Activated CD8-positive, alpha-beta T cell treated with anti-CD3 and anti-CD28 coated beads, Interleukin-2, amount 10 ng/mL, durations not matched to agents 7 days and 5 days (primary cell): ENCODE measurements around the gene SMCO1. TPM values are rescaled to one million over a fixed set of nuclear protein-coding genes. Genes with fewer than 3 reads are reported as not detected.
"Not testable (repeated sequence)": the region's sequence is repeated elsewhere in the genome, so short reads cannot be mapped to it uniquely, and the experiment has no call there.

Experiments
- ATAC-seq: fragments of 150-1000 bp; cut with Tn5 transposase; one replicate; pipeline ENCODE4 v1.10.0; 2021; ENCODE audit warnings: moderate library complexity
- CTCF ChIA-PET: fragments of 350-600 bp; sonication (Branson Sonifier 250); formaldehyde crosslinking; loops from one replicate; lab custom pipeline; 2021; ENCODE audit warnings: antibody characterized with exemption; lab: Charles Lee
- POLR2A ChIA-PET: fragments of 350-600 bp; sonication (Branson Sonifier 250); formaldehyde crosslinking; loops from one replicate; lab custom pipeline; 2021; ENCODE audit warnings: antibody characterized with exemption; lab: Charles Lee
- DNase-seq: peaks from one replicate; pipeline ENCODE4 v3.0.0-alpha.2; 2020
- H3K27ac Mint-ChIP-seq: one replicate; pipeline ENCODE4 v1.8.0; 2021; ENCODE audit warnings: mild to moderate bottlenecking, mixed read lengths
- H3K27me3 Mint-ChIP-seq: one replicate; pipeline ENCODE4 v1.8.0; 2021; ENCODE audit warnings: low read depth, mixed read lengths
- H3K36me3 Mint-ChIP-seq: one replicate; pipeline ENCODE4 v1.8.0; 2021; ENCODE audit warnings: low read depth, mixed read lengths
- H3K4me1 Mint-ChIP-seq: one replicate; pipeline ENCODE4 v1.8.0; 2021; ENCODE audit warnings: low read depth, mixed read lengths
- H3K4me3 Mint-ChIP-seq: one replicate; pipeline ENCODE4 v1.8.0; 2021; ENCODE audit warnings: mild to moderate bottlenecking, mixed read lengths
- H3K9me3 Mint-ChIP-seq: one replicate; pipeline ENCODE4 v1.8.0; 2022; ENCODE audit warnings: mixed read lengths; ENCODE audit not compliant: insufficient read depth
- total RNA-seq, 2 experiments: library from RNA; stranded (reverse); gene quantifications; one replicate each; pipeline ENCODE4 v1.2.3, GENCODE V29; 2021

The SMCO1 gene
- total RNA-seq, 2 experiments from 2014 or later = 0.13 TPM; not detected in 1

DNA sequence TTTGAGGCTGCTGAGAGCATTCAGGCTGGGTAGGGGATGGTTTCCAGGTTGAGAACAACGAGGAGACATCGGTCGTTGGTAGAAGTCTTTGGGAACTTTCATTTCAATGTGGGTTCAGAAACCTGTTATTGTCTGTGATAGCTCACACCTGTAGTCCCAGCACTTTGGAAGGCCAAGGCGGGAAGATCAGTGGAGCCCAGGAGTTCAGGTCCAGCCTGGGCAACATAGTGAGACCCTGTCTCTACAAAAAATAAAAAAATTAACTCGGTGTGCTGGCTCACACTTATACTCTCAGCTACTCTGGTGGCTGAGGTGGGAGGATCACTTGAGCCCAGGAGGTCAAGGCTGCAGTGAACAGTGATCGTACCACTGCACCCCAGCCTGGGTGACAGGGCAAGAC is 10.6 kb downstream of the SMCO1 start:
- Mint-ChIP-seq H3K4me1 (peaks cover 19% of the 10 kb centered on the region), H3K27me3 (peaks cover 11% of the 10 kb centered on the region), H3K36me3 (peaks cover 26% of the 10 kb centered on the region), H3K27ac (no peak overlapping the region), H3K4me3 (no peak overlapping the region), H3K9me3 (peaks cover 14% of the 10 kb centered on the region)
- ATAC-seq (no peak), DNase-seq (no peak)
- CTCF ChIA-PET = interaction anchor here (0.7 to 1.5 kb wide), 2 partner anchors 18 to 24 kb away, joined by 3 to 5 read pairs; no protein-coding TSS in a partner anchor
- POLR2A ChIA-PET = interaction anchor here (1.5 kb wide), 1 partner anchor 232 kb away, joined by 5 read pairs; no protein-coding TSS in a partner anchor

DNA sequence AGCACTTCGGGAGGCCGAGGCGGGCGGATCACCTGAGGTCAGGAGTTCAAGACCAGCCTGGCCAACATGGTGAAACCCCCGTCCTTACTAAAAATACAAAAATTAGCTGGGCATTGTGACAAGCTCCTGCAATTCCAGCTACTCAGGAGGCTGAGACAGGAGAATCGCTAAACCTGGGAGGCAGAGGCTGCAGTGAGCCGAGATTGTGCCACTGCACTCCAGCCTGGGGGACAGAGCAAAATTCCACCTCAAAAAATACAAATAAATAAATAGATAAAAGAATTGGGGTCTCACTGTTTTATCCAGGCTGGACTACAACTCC is 11.1 kb downstream of the SMCO1 start:
- peak overlapping the region; percentile 93 for H3K4me3 Mint-ChIP-seq
- ChIA-PET POLR2A (interaction anchor here (1.3 to 1.5 kb wide), 3 partner anchors 65 to 231 kb away, joined by 3 to 7 read pairs (median 5); partner anchors contain the start of genes FBXO45, UBXN7 and WDR53), CTCF (interaction anchor here (1.5 kb wide), 1 partner anchor 24 kb away, joined by 5 read pairs; no protein-coding TSS in a partner anchor)
- peaks cover 25% of the 10 kb centered on the region for H3K4me1 Mint-ChIP-seq
- DNase-seq, ATAC-seq: not testable (repeated sequence)
- peaks cover 31% of the 10 kb centered on the region for H3K36me3 Mint-ChIP-seq
- peak overlapping the region; percentile 95 for H3K27ac Mint-ChIP-seq
- H3K27me3 Mint-ChIP-seq = peaks cover 11% of the 10 kb centered on the region
- peaks cover 14% of the 10 kb centered on the region for H3K9me3 Mint-ChIP-seq

DNA sequence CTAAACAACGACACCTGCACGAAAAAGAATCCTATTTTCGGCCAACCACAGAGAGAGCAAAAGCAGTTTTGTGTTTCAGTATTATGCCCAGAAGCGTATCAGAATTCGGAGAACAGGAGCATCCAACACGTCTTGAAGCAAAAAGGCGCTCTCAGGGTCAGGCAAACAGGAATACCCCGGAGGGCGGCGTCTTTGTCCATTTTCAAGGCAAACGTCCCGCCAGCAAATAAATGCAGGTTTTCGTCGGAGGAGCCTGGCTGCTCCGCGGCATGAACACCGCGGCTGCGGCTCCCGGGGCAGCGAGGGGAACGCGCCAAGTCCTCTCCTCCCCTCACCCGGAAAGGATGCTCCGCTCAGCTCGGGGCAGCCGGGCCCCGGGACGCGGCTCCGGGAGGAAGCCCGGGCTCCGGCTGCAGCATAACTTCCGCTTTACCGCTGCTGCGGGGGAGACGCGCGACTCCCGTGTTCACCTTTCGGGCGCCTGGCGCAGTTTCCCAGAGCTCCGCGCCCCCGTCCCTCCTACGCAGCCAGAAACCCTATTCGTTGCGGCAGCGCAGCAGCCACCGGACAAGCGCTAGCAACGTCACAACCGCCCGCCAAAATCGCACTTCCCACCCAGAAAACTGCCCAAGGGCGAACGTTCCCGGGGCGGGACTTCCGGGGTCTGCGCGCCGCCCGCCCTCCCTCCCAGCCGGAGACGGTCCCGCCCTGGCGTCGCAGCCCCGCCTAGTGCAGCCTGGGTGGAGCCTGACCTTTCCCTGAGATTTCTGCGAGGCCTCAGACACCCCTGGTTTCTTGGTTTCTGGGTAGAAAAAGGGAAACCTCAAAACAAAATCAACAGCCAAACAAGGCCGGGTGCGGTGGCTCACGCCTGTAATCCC is 11.7 kb downstream of the SMCO1 start, which contains the start of gene RNF168:
Gene RNF168 (minus strand): TSS at position 573 of the 881 bp plus-strand sequence. CDS start 595 bp downstream, outside the sequence.
- peaks cover 14% of the 10 kb centered on the region for H3K9me3 Mint-ChIP-seq

DNA sequence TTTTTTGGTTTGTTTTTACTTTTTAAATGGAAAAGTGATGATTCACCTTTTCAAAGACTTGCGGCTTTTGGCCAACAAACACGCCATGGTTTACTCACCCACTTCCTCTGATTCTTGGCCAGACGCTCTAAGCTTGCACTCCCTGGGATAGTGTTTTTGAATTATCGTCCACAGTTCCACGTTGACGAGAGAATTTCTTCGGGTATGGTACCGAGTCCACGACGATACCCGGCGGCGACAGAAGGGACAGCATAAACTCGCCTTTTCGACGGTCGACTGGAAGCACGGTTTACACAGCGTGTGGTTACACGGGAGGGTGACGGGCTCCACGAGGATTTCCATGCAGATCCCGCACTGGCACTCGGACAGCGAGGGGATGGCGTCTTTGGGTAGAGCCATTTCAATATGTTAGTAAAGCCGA is 12.4 kb downstream of the SMCO1 start:
- Mint-ChIP-seq H3K4me3 (peak overlapping the region; percentile 93), H3K36me3 (peaks cover 41% of the 10 kb centered on the region), H3K27ac (peak overlapping the region; percentile 95), H3K9me3 (peaks cover 10% of the 10 kb centered on the region), H3K27me3 (peaks cover 8% of the 10 kb centered on the region), H3K4me1 (peaks cover 31% of the 10 kb centered on the region)
- ATAC-seq = peak; percentile 54
- POLR2A ChIA-PET = interaction anchor here (0.6 to 1.5 kb wide), 8 partner anchors 10 to 322 kb away, joined by 3 to 7 read pairs (median 4); partner anchors contain the start of genes DYNLT2B, FBXO45, UBXN7 and WDR53
- CTCF ChIA-PET = no interaction called here
- peak; percentile 82 for DNase-seq

More for the DNA sequence above, 11.7 kb downstream of the SMCO1 start, which contains the start of gene RNF168:
- H3K4me1 Mint-ChIP-seq = peaks cover 28% of the 10 kb centered on the region
- peaks cover 11% of the 10 kb centered on the region for H3K27me3 Mint-ChIP-seq
- ChIA-PET CTCF (interaction anchor here (1.5 kb wide), 1 partner anchor 25 kb away, joined by 5 read pairs; no protein-coding TSS in a partner anchor), POLR2A (interaction anchor here (0.6 to 1.5 kb wide), 9 partner anchors 11 to 706 kb away, joined by 3 to 7 read pairs (median 5); partner anchors contain the start of genes DYNLT2B, FBXO45, UBXN7 and WDR53)
- ATAC-seq (peak; percentile 85), DNase-seq (peak; percentile 95)
- H3K27ac Mint-ChIP-seq = peak within 1 kb of the TSS; percentile 95
- peak within 1 kb of the TSS; percentile 93 for H3K4me3 Mint-ChIP-seq
- H3K36me3 Mint-ChIP-seq = peaks cover 35% of the 10 kb centered on the region

DNA sequence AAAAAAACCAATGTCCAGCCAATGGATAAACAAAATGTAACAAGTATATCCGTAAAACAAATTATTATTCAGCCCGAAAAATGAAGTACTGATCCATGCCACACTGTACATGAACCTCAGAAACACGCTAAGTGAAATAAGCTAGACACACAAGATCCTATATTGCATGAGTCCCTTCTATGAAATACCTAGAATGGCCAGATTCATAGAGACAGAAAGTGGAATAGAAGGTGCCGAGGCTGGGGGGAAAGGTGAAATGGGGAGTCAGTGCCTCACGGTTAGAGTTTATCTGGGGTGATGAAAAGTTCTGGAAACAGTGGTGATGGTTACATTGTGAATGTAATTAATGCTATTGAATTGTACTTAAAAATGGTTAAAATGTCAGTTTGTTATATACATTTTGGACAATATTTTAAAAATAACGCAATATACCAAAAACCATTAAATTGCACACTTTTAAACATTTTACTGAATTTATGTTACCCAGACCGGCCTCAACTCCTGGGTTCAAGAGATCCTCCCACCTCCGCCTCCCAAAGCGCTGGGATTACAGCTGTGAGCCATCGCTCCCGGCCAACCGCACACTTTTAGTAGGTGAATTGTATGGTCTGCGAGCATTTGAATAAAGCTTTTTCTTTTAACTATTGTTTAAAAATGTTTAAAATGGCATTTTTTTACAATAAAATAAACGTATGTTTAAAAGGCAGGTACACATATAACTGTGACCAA is 13.7 kb downstream of the SMCO1 start:
- Mint-ChIP-seq H3K9me3 (peaks cover 3% of the 10 kb centered on the region), H3K4me3 (peak overlapping the region; percentile 93), H3K27ac (peak overlapping the region; percentile 67), H3K4me1 (peaks cover 35% of the 10 kb centered on the region), H3K36me3 (peaks cover 45% of the 10 kb centered on the region), H3K27me3 (peaks cover 4% of the 10 kb centered on the region)
- no peak for DNase-seq
- POLR2A ChIA-PET = interaction anchor here (0.6 to 1.5 kb wide), 2 partner anchors 18 to 391 kb away, joined by 4 to 5 read pairs; no protein-coding TSS in a partner anchor
- CTCF ChIA-PET = interaction anchor here (1.4 to 1.7 kb wide), 2 partner anchors 27 to 44 kb away, joined by 3 to 6 read pairs; no protein-coding TSS in a partner anchor
- no peak for ATAC-seq

DNA sequence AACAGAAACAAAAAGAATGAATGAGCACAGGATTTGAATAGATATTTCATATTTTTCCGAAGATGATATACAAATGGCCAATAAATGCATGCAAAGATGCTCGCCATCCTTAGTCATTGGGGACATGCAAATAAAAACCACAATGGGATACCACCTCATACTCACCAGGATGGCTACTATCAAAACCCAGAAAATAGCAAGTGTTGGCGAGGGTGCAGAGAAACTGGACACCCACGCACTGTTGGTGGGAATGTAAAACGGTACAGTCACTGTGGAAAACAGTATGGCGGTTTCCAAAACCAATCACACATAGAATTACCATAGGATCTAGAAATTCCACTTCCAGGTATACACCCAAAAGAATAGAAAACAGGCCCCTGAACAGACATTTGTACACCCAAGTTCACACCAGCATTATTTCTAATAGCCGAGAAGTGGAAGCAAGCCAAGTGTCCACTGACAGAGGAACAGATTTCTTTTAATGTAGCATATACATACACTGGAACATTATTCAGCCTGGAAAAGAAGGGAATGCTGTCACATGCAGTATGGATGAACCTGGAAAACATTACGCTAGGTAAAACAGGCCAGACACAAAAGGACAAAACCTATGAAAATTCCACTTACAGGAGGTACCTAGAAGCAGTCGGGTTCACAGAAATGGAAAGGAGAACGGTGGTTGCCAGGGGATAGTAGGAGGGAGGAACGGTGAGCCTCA is 15.2 kb downstream of the SMCO1 start:
- Mint-ChIP-seq H3K9me3 (no peaks in the 10 kb centered on the region), H3K36me3 (peaks cover 58% of the 10 kb centered on the region), H3K27ac (peak overlapping the region; percentile 55), H3K4me3 (peak overlapping the region; percentile 93), H3K27me3 (no peaks in the 10 kb centered on the region), H3K4me1 (peaks cover 38% of the 10 kb centered on the region)
- DNase-seq (no peak), ATAC-seq (no peak)
- POLR2A ChIA-PET = no interaction called here
- CTCF ChIA-PET = interaction anchor here (0.9 to 1.7 kb wide), 2 partner anchors 22 to 29 kb away, joined by 3 to 6 read pairs; no protein-coding TSS in a partner anchor

DNA sequence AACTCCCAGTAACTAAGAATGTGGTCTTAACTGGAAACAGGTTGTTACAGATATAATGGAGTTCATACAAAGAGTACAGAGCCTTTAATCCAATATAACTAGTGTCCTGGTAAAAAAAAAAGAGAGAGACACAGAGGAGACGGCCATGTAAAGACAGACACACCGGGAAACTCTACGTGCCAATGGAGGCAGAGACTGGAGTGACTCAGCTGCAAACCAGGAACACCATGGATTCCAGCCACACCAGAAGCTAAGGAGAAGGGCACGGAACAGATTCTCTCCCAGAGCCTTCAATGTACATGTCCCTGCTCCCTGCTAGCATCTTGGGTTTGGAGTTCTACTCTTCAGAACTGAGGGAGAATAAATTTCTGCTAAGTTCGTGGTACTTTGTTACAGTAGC is 16.1 kb downstream of the SMCO1 start:
- H3K9me3 Mint-ChIP-seq = no peaks in the 10 kb centered on the region
- CTCF ChIA-PET = interaction anchor here (0.9 kb wide), 1 partner anchor 23 kb away, joined by 3 read pairs; no protein-coding TSS in a partner anchor
- ATAC-seq = no peak
- POLR2A ChIA-PET = no interaction called here
- H3K27me3 Mint-ChIP-seq = no peaks in the 10 kb centered on the region
- H3K4me3 Mint-ChIP-seq = no peak overlapping the region
- no peak for DNase-seq
- peaks cover 59% of the 10 kb centered on the region for H3K36me3 Mint-ChIP-seq
- H3K27ac Mint-ChIP-seq = no peak overlapping the region
- peaks cover 38% of the 10 kb centered on the region for H3K4me1 Mint-ChIP-seq

DNA sequence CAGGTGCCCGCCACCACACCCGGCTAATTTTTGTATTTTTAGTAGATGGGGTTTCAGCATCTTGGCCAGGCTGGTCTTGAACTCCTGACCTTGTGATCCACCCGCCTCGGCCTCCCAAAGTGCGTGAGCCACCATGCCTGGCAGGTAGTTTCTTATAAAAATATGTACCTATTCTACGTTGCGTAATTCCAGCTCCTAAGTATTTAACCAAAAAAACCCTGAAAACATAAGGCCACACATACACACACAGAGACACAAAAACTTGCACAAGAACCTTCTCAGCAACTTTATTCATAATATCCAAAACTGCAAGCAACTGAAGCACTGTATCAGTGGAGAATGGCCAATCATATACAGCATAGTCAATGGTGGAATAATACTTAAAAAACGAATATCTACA is 16.8 kb downstream of the SMCO1 start:
- Mint-ChIP-seq H3K36me3 (peaks cover 59% of the 10 kb centered on the region), H3K4me3 (no peak overlapping the region), H3K27ac (no peak overlapping the region), H3K4me1 (peaks cover 35% of the 10 kb centered on the region), H3K9me3 (no peaks in the 10 kb centered on the region), H3K27me3 (no peaks in the 10 kb centered on the region)
- ATAC-seq (no peak), DNase-seq (no peak)
- ChIA-PET CTCF (no interaction called here), POLR2A (no interaction called here)

DNA sequence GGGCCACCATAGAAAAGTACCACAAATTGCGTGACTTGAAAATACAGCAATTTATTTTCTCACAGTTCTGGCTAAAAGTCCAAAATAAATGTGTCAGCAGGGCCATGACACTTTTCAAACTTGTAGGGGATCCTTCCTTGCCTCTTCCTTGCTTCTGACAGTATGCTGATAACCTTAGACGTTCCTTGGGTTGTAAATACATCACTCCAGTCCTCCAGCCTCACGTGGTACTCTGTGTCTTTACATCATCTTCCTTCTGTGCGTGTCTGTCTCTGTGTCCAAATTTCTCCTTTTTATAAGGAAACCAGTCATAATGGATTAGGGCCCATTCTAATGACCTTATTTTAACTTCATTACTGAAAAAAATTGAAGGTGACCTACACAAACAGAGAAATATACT is 19.0 kb downstream of the SMCO1 start:
- no peak for ATAC-seq
- H3K4me1 Mint-ChIP-seq = peaks cover 36% of the 10 kb centered on the region
- H3K27ac Mint-ChIP-seq = no peak overlapping the region
- ChIA-PET POLR2A (no interaction called here), CTCF (interaction anchor here (1.6 kb wide), 1 partner anchor 13 kb away, joined by 4 read pairs; no protein-coding TSS in a partner anchor)
- no peak overlapping the region for H3K4me3 Mint-ChIP-seq
- peaks cover 58% of the 10 kb centered on the region for H3K36me3 Mint-ChIP-seq
- DNase-seq = no peak
- H3K27me3 Mint-ChIP-seq = no peaks in the 10 kb centered on the region
- no peaks in the 10 kb centered on the region for H3K9me3 Mint-ChIP-seq

DNA sequence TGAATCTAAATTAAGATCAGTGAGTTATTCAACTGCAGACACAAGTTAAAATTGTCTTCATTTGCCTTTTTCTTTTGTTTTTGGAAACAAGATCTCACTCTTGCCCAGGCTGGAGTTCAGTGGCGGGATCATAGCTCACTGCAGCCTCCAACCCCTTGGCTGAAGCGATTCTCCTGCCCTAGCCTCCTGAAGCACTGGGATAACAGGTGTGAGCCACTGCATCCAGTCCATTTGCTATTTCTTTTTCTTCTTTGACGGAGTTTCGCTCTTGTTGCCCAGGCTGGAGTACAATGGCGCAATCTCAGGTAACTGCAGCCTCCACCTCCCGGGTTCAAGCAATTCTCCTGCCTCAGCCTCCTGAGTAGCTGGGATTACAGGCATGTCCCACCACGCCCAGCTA is 21.9 kb downstream of the SMCO1 start:
- Mint-ChIP-seq H3K9me3 (no peaks in the 10 kb centered on the region), H3K4me1 (peaks cover 16% of the 10 kb centered on the region), H3K27ac (no peak overlapping the region), H3K4me3 (no peak overlapping the region), H3K36me3 (peaks cover 43% of the 10 kb centered on the region), H3K27me3 (no peaks in the 10 kb centered on the region)
- DNase-seq = no peak
- no peak for ATAC-seq
- ChIA-PET POLR2A (interaction anchor here (1.6 kb wide), 1 partner anchor 9 kb away, joined by 6 read pairs; no protein-coding TSS in a partner anchor), CTCF (no interaction called here)
